OCI-LY7 (cell line): ENCODE results near the gene GRB10. TPM values are rescaled to one million over a fixed set of nuclear protein-coding genes. Genes with fewer than 3 reads are reported as not detected.

Source experiments
- BruUV-seq: library from RNA; stranded (reverse); fragments of 400-500 nt; replicated peaks from 2 replicates; lab custom pipeline; 2021; lab: Mats Ljungman, UMichigan
- CTCF ChIA-PET: fragments of 300-600 bp; sonication (Branson Sonifier 250); formaldehyde crosslinking; loops from one replicate; lab custom pipeline; 2022; ENCODE audit warnings: antibody characterized with exemption; ENCODE audit not compliant: unreplicated experiment; lab: Charles Lee
- POLR2A ChIA-PET: fragments of 300-600 bp; sonication (Branson Sonifier 250); formaldehyde crosslinking; loops from one replicate; lab custom pipeline; 2022; ENCODE audit warnings: antibody characterized with exemption; lab: Charles Lee
- DNase-seq: peaks from one replicate; pipeline ENCODE4 v3.0.0-alpha.2; 2015; ENCODE audit warnings: low spot score
- H2AFZ ChIP-seq: fragments of 200-600 bp; sonication (generic), shearing (Covaris generic); 2 replicates; pipeline ENCODE4 v1.6.1; 2014; ENCODE audit warnings: mild to moderate bottlenecking, antibody characterized with exemption, low read length, moderate library complexity
- H3K27ac ChIP-seq: fragments of 200-600 bp; sonication (generic); 2 replicates; pipeline ENCODE4 v1.5.1; 2014; ENCODE audit warnings: mixed run types, low read depth, mild to moderate bottlenecking, moderate library complexity, low read length, inconsistent platforms; ENCODE audit not compliant: poor library complexity, severe bottlenecking
- H3K36me3 ChIP-seq: fragments of 200-600 bp; sonication (generic); 2 replicates; pipeline ENCODE4 v1.6.1; 2014; ENCODE audit warnings: mild to moderate bottlenecking, antibody characterized with exemption, low read length, moderate library complexity, mixed read lengths; ENCODE audit not compliant: insufficient read depth
- H3K4me1 ChIP-seq: fragments of 200-600 bp; sonication (generic); 2 replicates; pipeline ENCODE4 v1.5.1; 2014; ENCODE audit warnings: mild to moderate bottlenecking, low read length; ENCODE audit not compliant: insufficient read depth, poor library complexity, severe bottlenecking
- H3K4me2 ChIP-seq: fragments of 200-600 bp; sonication (generic); 2 replicates; pipeline ENCODE4 v1.6.1; 2014; ENCODE audit warnings: mild to moderate bottlenecking, low read length
- H3K4me3 ChIP-seq: fragments of 200-600 bp; sonication (generic); 2 replicates; pipeline ENCODE4 v1.5.1; 2014; ENCODE audit warnings: mild to moderate bottlenecking, low read depth, low read length; ENCODE audit not compliant: poor library complexity, severe bottlenecking
- H3K79me2 ChIP-seq: fragments of 200-600 bp; sonication (generic); 2 replicates; pipeline ENCODE4 v1.6.1; 2016; ENCODE audit warnings: low read depth, mild to moderate bottlenecking, low read length, moderate library complexity, mixed read lengths; ENCODE audit not compliant: insufficient read depth
- H3K9me2 ChIP-seq: fragments of 200-600 bp; sonication (generic); 2 replicates; pipeline ENCODE4 v1.6.1; 2016; ENCODE audit warnings: mild to moderate bottlenecking, low read length, mixed read lengths; ENCODE audit not compliant: insufficient read depth
- H3K9me3 ChIP-seq: fragments of 200-600 bp; sonication (generic); 2 replicates; pipeline ENCODE4 v1.6.1; 2014; ENCODE audit warnings: mild to moderate bottlenecking, mixed run types, low read length, mixed read lengths
- H4K20me1 ChIP-seq: fragments of 200-600 bp; sonication (generic); 2 replicates; pipeline ENCODE4 v1.6.1; 2014; ENCODE audit warnings: mild to moderate bottlenecking, antibody characterized with exemption, low read length, moderate library complexity, mixed read lengths; ENCODE audit not compliant: insufficient read depth
- CTCF ChIP-seq: fragments of 200-600 bp; sonication (generic); conservative IDR thresholded peaks from 2 replicates; pipeline ENCODE4 v1.5.1; 2014; ENCODE audit warnings: mild to moderate bottlenecking, antibody characterized with exemption, low read length, moderate library complexity, mixed read lengths
- EZH2phosphoT487 ChIP-seq: fragments of 200-600 bp; sonication (generic); IDR thresholded peaks from 2 replicates; pipeline ENCODE4 v1.6.1; 2018; ENCODE audit warnings: low read depth, borderline replicate concordance, mild to moderate bottlenecking, mixed run types, antibody characterized with exemption, low read length, moderate library complexity, mixed read lengths
- intact Hi-C: fragments of 100-400 bp; cut with micrococcal nuclease; formaldehyde crosslinking; loops from one replicate; pipeline ENCODE4 v1.10.0; 2022; ENCODE audit not compliant: unreplicated experiment
- total RNA-seq, 2 experiments: library from RNA; depleted of rRNA in 1 of 2; stranded (reverse); fragments of >200 nt in 1 of 2; shearing (Covaris generic) in 1 of 2; gene quantifications; 2 replicates each; pipeline ENCODE4 v1.2.3, GENCODE V29; 2014 to 2022

Gene GRB10
- total RNA-seq, 2 experiments from 2014 or later: not detected

GRCh38 chr7:50745336-50745735 is 37.4 kb downstream of the GRB10 start:
- H3K27ac ChIP-seq: no peak overlapping the region
- no peak overlapping the region for H3K4me3 ChIP-seq
- ChIA-PET POLR2A (no interaction called here), CTCF (no interaction called here)
- no peaks in the 10 kb centered on the region for H3K4me1 ChIP-seq
- H3K36me3 ChIP-seq: no peaks in the 10 kb centered on the region
- no peak overlapping the region for H2AFZ ChIP-seq
- BruUV-seq: no TSS peak
- H3K9me2 ChIP-seq: no peaks in the 10 kb centered on the region
- H3K79me2 ChIP-seq: no peaks in the 10 kb centered on the region
- no peaks in the 10 kb centered on the region for H3K9me3 ChIP-seq
- TF ChIP-seq CTCF (no peak), EZH2phosphoT487 (no peak)
- intact Hi-C loops: no loop called here
- H3K4me2 ChIP-seq: no peak overlapping the region
- H4K20me1 ChIP-seq: no peaks in the 10 kb centered on the region
- no peak for DNase-seq

- intact Hi-C loops: no loop called here
- TF ChIP-seq CTCF: no peak
- no peak for TF ChIP-seq EZH2phosphoT487
Measured at GRCh38 chr7:50743893-50744292, 38.8 kb downstream of the GRB10 start.

GRCh38 chr7:50743016-50743415 is 39.7 kb downstream of the GRB10 start:
- no peaks in the 10 kb centered on the region for H3K79me2 ChIP-seq
- H4K20me1 ChIP-seq: no peaks in the 10 kb centered on the region
- no peak overlapping the region for H2AFZ ChIP-seq
- POLR2A ChIA-PET: no interaction called here
- no peaks in the 10 kb centered on the region for H3K36me3 ChIP-seq
- no peak for DNase-seq
- no peaks in the 10 kb centered on the region for H3K9me2 ChIP-seq
- intact Hi-C loops: no loop called here
- no peak overlapping the region for H3K4me2 ChIP-seq
- no peak overlapping the region for H3K27ac ChIP-seq
- CTCF ChIA-PET: no interaction called here
- no peaks in the 10 kb centered on the region for H3K9me3 ChIP-seq
- TF ChIP-seq EZH2phosphoT487: no peak
- TF ChIP-seq CTCF: no peak
- no peaks in the 10 kb centered on the region for H3K4me1 ChIP-seq
- BruUV-seq: no TSS peak
- no peak overlapping the region for H3K4me3 ChIP-seq

More at GRCh38 chr7:50743893-50744292, 38.8 kb downstream of the GRB10 start:
- no peaks in the 10 kb centered on the region for H4K20me1 ChIP-seq
- BruUV-seq: no TSS peak
- no peaks in the 10 kb centered on the region for H3K79me2 ChIP-seq
- ChIA-PET CTCF (no interaction called here), POLR2A (no interaction called here)
- no peaks in the 10 kb centered on the region for H3K9me3 ChIP-seq
- H3K4me1 ChIP-seq: no peaks in the 10 kb centered on the region
- DNase-seq: no peak
- H3K4me3 ChIP-seq: no peak overlapping the region
- no peak overlapping the region for H3K27ac ChIP-seq
- no peaks in the 10 kb centered on the region for H3K9me2 ChIP-seq
- no peak overlapping the region for H2AFZ ChIP-seq
- H3K4me2 ChIP-seq: no peak overlapping the region
- H3K36me3 ChIP-seq: no peaks in the 10 kb centered on the region
